ENCODE measurements around the gene EFCAB9. TPM values are rescaled to one million over a fixed set of nuclear protein-coding genes. Genes with fewer than 3 reads are reported as not detected.

Gene EFCAB9
- total and polyA plus RNA-seq, 2 of the 8 experiments (the other 6 are each of a cell fraction or from before 2014, with no cell fraction given), result not detected

DNA sequence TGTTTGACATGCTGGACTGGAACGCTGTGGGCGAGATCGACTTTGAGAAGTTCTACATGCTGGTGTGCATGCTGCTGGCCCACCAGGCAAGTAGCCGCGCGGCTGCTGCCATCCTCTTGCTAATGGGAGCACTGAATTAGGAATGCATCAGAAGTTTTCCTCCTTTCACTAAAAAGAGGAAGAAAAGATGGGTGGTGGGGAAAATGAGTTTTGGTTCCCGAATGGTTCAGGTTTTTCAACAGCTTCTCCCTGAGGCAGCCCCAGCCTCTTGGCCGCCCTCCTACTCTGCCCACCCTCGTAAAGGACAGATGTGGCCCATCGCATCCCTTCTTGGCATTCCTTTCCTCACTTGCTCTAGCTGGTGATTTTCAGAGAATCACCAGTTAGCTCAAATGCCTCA lies 5.5 kb downstream of the EFCAB9 start:
- Histone ChIP-seq H4K8ac (ENCODE audit: extremely low read depth, insufficient read depth, low read length) (no peak overlapping the region), H3K9ac (replicated peaks in 1 of 4; ENCODE audit: extremely low read depth in 1 of 4, low read depth in 3 of 4, low read length in 3 of 4) (no peak overlapping the region), H3K23me2 (ENCODE audit: low read depth, low read length) (no peaks in the 10 kb centered on the region), H3K4ac (replicated peaks; ENCODE audit: insufficient read length, low read depth, low read length) (no peak overlapping the region), H3K9me3 (ENCODE audit: insufficient read depth in 2 of 2, low read depth in 1 of 2, low read length in 1 of 2) (peaks cover 0 to 6% of the 10 kb centered on the region in 2 experiments; a peak in 1 of 4 replicates), H3K14ac (ENCODE audit: insufficient read length) (no peak overlapping the region), H4K91ac (replicated peaks; ENCODE audit: insufficient read length, low read length) (no peak overlapping the region), H2BK5ac (ENCODE audit: low read depth, low read length) (no peak overlapping the region), H3K27me3 (replicated peaks in 1 of 4; ENCODE audit: control insufficient read depth in 3 of 4, extremely low read depth in 1 of 4, insufficient read depth in 3 of 4, low read length in 3 of 4) (no peaks in the 10 kb centered on the region), H2BK120ac (replicated peaks; ENCODE audit: low read depth, low read length) (no peak overlapping the region), H2BK15ac (ENCODE audit: low read length) (no peak overlapping the region), H2AK5ac (ENCODE audit: low read depth, low read length) (no peak overlapping the region), H3K56ac (replicated peaks; ENCODE audit: insufficient read length, low read depth, low read length) (no peak overlapping the region), H3K23ac (ENCODE audit: insufficient read length) (no peak overlapping the region), H3K36me3 (ENCODE audit: control insufficient read depth in 2 of 4, insufficient read depth in 4 of 4, low read length in 3 of 4) (no peaks in the 10 kb centered on the region), H2BK12ac (ENCODE audit: low read depth, low read length) (no peak overlapping the region), H2AFZ (ENCODE audit: low read length) (no peak overlapping the region), H3K4me3 (ENCODE audit: extremely low read depth in 1 of 4, insufficient read depth in 2 of 4, low read depth in 3 of 4, low read length in 4 of 4) (no peak overlapping the region), H3K79me2 (ENCODE audit: control insufficient read depth in 1 of 2, insufficient read depth in 2 of 2, low read length in 2 of 2) (no peaks in the 10 kb centered on the region), H3K18ac (ENCODE audit: extremely low read depth, low read length) (no peak overlapping the region), H4K20me1 (replicated peaks in 1 of 2; ENCODE audit: control insufficient read depth in 1 of 2, insufficient read depth in 2 of 2, low read length in 2 of 2) (no peaks in the 10 kb centered on the region), H3K4me2 (ENCODE audit: insufficient read depth in 1 of 2, low read depth in 2 of 2, low read length in 2 of 2) (no peak overlapping the region), H3K27ac (ENCODE audit: low read depth, low read length) (no peak overlapping the region), H3K79me1 (ENCODE audit: low read depth, low read length) (no peaks in the 10 kb centered on the region), H4K5ac (ENCODE audit: insufficient read length, low read depth, low read length) (no peak overlapping the region), H3K4me1 (replicated peaks in 1 of 4; ENCODE audit: control insufficient read depth in 3 of 4, insufficient read depth in 4 of 4, low read length in 3 of 4) (no peaks in the 10 kb centered on the region; a peak in 1 of 7 replicates), H2BK20ac (ENCODE audit: low read length) (no peak overlapping the region)
- 91% methylated on average over 10 of the region's 10 CpGs; no CpG with 5 or more reads in 1 of the 2 experiments for WGBS, 2 experiments (ENCODE audit: extremely low coverage in 1 of 2, insufficient coverage in 1 of 2, insufficient read length in 1 of 2, insufficient replicate concordance in 2 of 2, low coverage in 1 of 2, low lambda C conversion rate in 2 of 2, missing lambda C conversion rate in 1 of 2)
- no peak for DNase-seq (ENCODE audit: low read depth in 1 of 2, low spot score in 2 of 2)
- FAIRE-seq, result no peak
- POLR2A ChIA-PET (ENCODE audit: partially characterized antibody), result interaction anchor here (1.0 kb wide), 1 partner anchor 12 kb away, joined by 4 read pairs; no protein-coding TSS in a partner anchor
- CTCF ChIA-PET (ENCODE audit: partially characterized antibody), result interaction anchor here (0.6 to 1.8 kb wide), 8 partner anchors 10 to 833 kb away, joined by 3 to 7 read pairs (median 5); partner anchors contain the start of gene FBXW11
- TF ChIP-seq, protein P1, sequence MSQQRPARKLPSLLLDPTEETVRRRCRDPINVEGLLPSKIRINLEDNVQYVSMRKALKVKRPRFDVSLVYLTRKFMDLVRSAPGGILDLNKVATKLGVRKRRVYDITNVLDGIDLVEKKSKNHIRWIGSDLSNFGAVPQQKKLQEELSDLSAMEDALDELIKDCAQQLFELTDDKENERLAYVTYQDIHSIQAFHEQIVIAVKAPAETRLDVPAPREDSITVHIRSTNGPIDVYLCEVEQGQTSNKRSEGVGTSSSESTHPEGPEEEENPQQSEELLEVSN (IDR thresholded peaks at IDR 0.05), result no peak
- TF ChIP-seq POLR2AphosphoS5 (IDR thresholded peaks at IDR 0.05; ENCODE audit: low read depth, low read length), result no peak
- no peak for TF ChIP-seq SP1 (IDR thresholded peaks at IDR 0.05; ENCODE audit: low read depth, low read length)
- TF ChIP-seq ASH2L (IDR thresholded peaks at IDR 0.05; ENCODE audit: low read length), result no peak
- TF ChIP-seq RAD21 (IDR thresholded peaks at IDR 0.05 in 1 of 2, conservative IDR thresholded peaks at IDR 0.05 in 1 of 2; ENCODE audit: low read depth in 2 of 2, low read length in 2 of 2), result no peak
- TF ChIP-seq RBBP5 (IDR thresholded peaks at IDR 0.05; ENCODE audit: borderline replicate concordance, low read depth, low read length), result no peak
- no peak for TF ChIP-seq NANOG (IDR thresholded peaks at IDR 0.05; ENCODE audit: insufficient read depth, low read depth, low read length, poor library complexity, severe bottlenecking)
- TF ChIP-seq, protein P2, sequence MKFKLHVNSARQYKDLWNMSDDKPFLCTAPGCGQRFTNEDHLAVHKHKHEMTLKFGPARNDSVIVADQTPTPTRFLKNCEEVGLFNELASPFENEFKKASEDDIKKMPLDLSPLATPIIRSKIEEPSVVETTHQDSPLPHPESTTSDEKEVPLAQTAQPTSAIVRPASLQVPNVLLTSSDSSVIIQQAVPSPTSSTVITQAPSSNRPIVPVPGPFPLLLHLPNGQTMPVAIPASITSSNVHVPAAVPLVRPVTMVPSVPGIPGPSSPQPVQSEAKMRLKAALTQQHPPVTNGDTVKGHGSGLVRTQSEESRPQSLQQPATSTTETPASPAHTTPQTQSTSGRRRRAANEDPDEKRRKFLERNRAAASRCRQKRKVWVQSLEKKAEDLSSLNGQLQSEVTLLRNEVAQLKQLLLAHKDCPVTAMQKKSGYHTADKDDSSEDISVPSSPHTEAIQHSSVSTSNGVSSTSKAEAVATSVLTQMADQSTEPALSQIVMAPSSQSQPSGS (IDR thresholded peaks at IDR 0.05; ENCODE audit: low read length), result no peak
- TF ChIP-seq SIX5 (IDR thresholded peaks at IDR 0.05; ENCODE audit: low read depth, low read length), result no peak
- no peak for TF ChIP-seq SUZ12 (IDR thresholded peaks at IDR 0.05; ENCODE audit: low read length)
- no peak for TF ChIP-seq KDM4A (IDR thresholded peaks at IDR 0.05; ENCODE audit: low read depth, low read length, severe bottlenecking)
- TF ChIP-seq SRF (IDR thresholded peaks at IDR 0.05; ENCODE audit: low read depth, low read length), result no peak

Data from H1 (cell line).